Uterus (tissue), 4 donors: ENCODE data around the gene WNT16. TPM values are rescaled to one million over a fixed set of nuclear protein-coding genes. Genes with fewer than 3 reads are reported as not detected.

Experiments used
- DNase-seq, 2 donors: peaks; one replicate each; pipeline ENCODE4 v3.0.0-alpha.2; 2019 to 2020
- H3K27ac ChIP-seq, 2 donors: fragments of 200-600 bp; sonication (generic); 1 replicate in 1 of 2; 2 replicates in 1 of 2; pipeline ENCODE4 v1.5.1; 2016 to 2018
- H3K27me3 ChIP-seq, 2 donors: fragments of 200-600 bp; sonication (generic); one replicate each; pipeline ENCODE4 v1.5.1; 2018 to 2019; ENCODE audit warnings: control low read depth in 1 of 2
- H3K36me3 ChIP-seq, 2 donors: fragments of 200-600 bp; sonication (generic); one replicate each; pipeline ENCODE4 v1.5.1; 2019; ENCODE audit warnings: control low read depth in 1 of 2
- H3K4me1 ChIP-seq, 2 donors: fragments of 200-600 bp; sonication (generic); one replicate each; pipeline ENCODE4 v1.5.1; 2018 to 2019; ENCODE audit warnings: control low read depth in 1 of 2
- H3K4me3 ChIP-seq, 2 donors: fragments of 200-600 bp; sonication (generic); 1 replicate in 1 of 2; 2 replicates in 1 of 2; pipeline ENCODE4 v1.5.1; 2018 to 2019; ENCODE audit warnings: mild to moderate bottlenecking in 1 of 2
- H3K9me3 ChIP-seq, 2 donors: fragments of 200-600 bp; sonication (generic); one replicate each; pipeline ENCODE4 v1.5.1; 2019; ENCODE audit warnings: control low read depth in 1 of 2
- CTCF ChIP-seq, 4 experiments: fragments of 200-600 bp in 2 of 4; fragments of 450-650 bp in 2 of 4; sonication (generic) in 2 of 4; IDR thresholded peaks; one replicate each; pipeline ENCODE4 v1.5.1; 2016 to 2019; ENCODE audit warnings: antibody characterized with exemption in 4 of 4, mild to moderate bottlenecking in 2 of 4, moderate library complexity in 1 of 4
- POLR2A ChIP-seq, 2 donors: fragments of 450-650 bp; IDR thresholded peaks; one replicate each; pipeline ENCODE4 v1.6.1; 2016; ENCODE audit warnings: antibody characterized with exemption in 2 of 2, mild to moderate bottlenecking in 1 of 2, moderate library complexity in 1 of 2
- intact Hi-C: fragments of 100-400 bp; cut with DNase I; formaldehyde crosslinking; loops from one replicate; pipeline ENCODE4 v1.15.1; 2023; ENCODE audit warnings: low total_unique reads
- total RNA-seq, 4 donors: library from RNA; depleted of rRNA in 3 of 4; stranded (reverse); fragments of >200 nt in 3 of 4; gene quantifications; one replicate each; pipeline versions ENCODE4 v1.1.0 to v1.2.4, GENCODE V29; 2014 to 2023
- donor health status: DM: yes; HTN: yes; CAD: no.

WNT16 gene
- 1 to 10 TPM in 1 of 4 donors, not detected in 3; 1.7 TPM for total RNA-seq

GRCh38 chr7:121328508-121329190 lies at the start of gene WNT16:
WNT16 (plus strand) TSS chr7:121329000; CDS start chr7:121329293, 293 bp downstream.
- no peak for TF ChIP-seq CTCF (IDR thresholded peaks at IDR 0.05)
- no peak for TF ChIP-seq POLR2A (IDR thresholded peaks at IDR 0.05)
- no peak for DNase-seq
- H3K27ac ChIP-seq: no peak within 1 kb of the TSS
- peak within 1 kb of the TSS; percentile 8 to 15 for H3K4me3 ChIP-seq
- intact Hi-C loops: no loop called here
- H3K4me1 ChIP-seq: peaks cover 0 to 16% of the 10 kb centered on the region in 2 donors
- H3K27me3 ChIP-seq: peaks cover 6 to 47% of the 10 kb centered on the region in 2 donors
- H3K9me3 ChIP-seq: no peaks in the 10 kb centered on the region
- no peaks in the 10 kb centered on the region for H3K36me3 ChIP-seq

GRCh38 chr7:121279060-121279620 lies 49.7 kb upstream of the WNT16 start:
- H3K27me3 ChIP-seq: no peaks in the 10 kb centered on the region
- DNase-seq: no peak
- H3K9me3 ChIP-seq: no peaks in the 10 kb centered on the region
- H3K36me3 ChIP-seq: no peaks in the 10 kb centered on the region
- no peaks in the 10 kb centered on the region for H3K4me1 ChIP-seq
- H3K27ac ChIP-seq: no peak overlapping the region
- intact Hi-C loops: no loop called here
- TF ChIP-seq POLR2A (IDR thresholded peaks at IDR 0.05): no peak
- TF ChIP-seq CTCF (IDR thresholded peaks at IDR 0.05): no peak
- no peak overlapping the region for H3K4me3 ChIP-seq

- Histone ChIP-seq H3K36me3 (no peaks in the 10 kb centered on the region), H3K9me3 (no peaks in the 10 kb centered on the region), H3K4me1 (no peaks in the 10 kb centered on the region), H3K27me3 (no peaks in the 10 kb centered on the region), H3K4me3 (no peak overlapping the region), H3K27ac (no peak overlapping the region)
- TF ChIP-seq CTCF (IDR thresholded peaks at IDR 0.05): no peak
- TF ChIP-seq POLR2A (IDR thresholded peaks at IDR 0.05): no peak
- intact Hi-C loops: no loop called here
- DNase-seq: no peak
Observed at GRCh38 chr7:121279822-121280221, 49.0 kb upstream of the WNT16 start.

GRCh38 chr7:121280656-121281055 lies 48.1 kb upstream of the WNT16 start:
- H3K4me1 ChIP-seq: no peaks in the 10 kb centered on the region
- no peak overlapping the region for H3K4me3 ChIP-seq
- H3K36me3 ChIP-seq: no peaks in the 10 kb centered on the region
- no peak for DNase-seq
- H3K27me3 ChIP-seq: no peaks in the 10 kb centered on the region
- H3K27ac ChIP-seq: no peak overlapping the region
- no peak for TF ChIP-seq CTCF (IDR thresholded peaks at IDR 0.05)
- TF ChIP-seq POLR2A (IDR thresholded peaks at IDR 0.05): no peak
- no peaks in the 10 kb centered on the region for H3K9me3 ChIP-seq
- intact Hi-C loops: no loop called here

- no peak for DNase-seq
- Histone ChIP-seq H3K9me3 (no peaks in the 10 kb centered on the region), H3K27ac (no peak overlapping the region), H3K36me3 (no peaks in the 10 kb centered on the region), H3K4me3 (no peak overlapping the region), H3K27me3 (no peaks in the 10 kb centered on the region), H3K4me1 (no peaks in the 10 kb centered on the region)
- intact Hi-C loops: no loop called here
- TF ChIP-seq POLR2A (IDR thresholded peaks at IDR 0.05) (no peak), CTCF (IDR thresholded peaks at IDR 0.05) (no peak)
Observed at GRCh38 chr7:121282129-121282528, 46.7 kb upstream of the WNT16 start.
